Measurements from ENCODE around the gene SMARCB1.

The SMARCB1 gene

GRCh38 chr22:23796461-23796860 lies 9.7 kb downstream of the SMARCB1 start:
- no peak overlapping the region for H3K9ac ChIP-seq (ENCODE audit: low read length)
- peaks cover 8% of the 10 kb centered on the region for H3K4me1 ChIP-seq (ENCODE audit: insufficient read depth, low read length)
- peaks cover 49% of the 10 kb centered on the region for H3K36me3 ChIP-seq (ENCODE audit: insufficient read depth, low read length)
- H3K27ac ChIP-seq (ENCODE audit: low read depth, low read length), result no peak overlapping the region
- no peak overlapping the region for H3K4me3 ChIP-seq (ENCODE audit: low read depth in 1 of 2, low read length in 2 of 2)
- no peaks in the 10 kb centered on the region for H3K27me3 ChIP-seq (ENCODE audit: control insufficient read depth in 1 of 2, insufficient read depth in 2 of 2, low read length in 2 of 2)
- H3K9me3 ChIP-seq (ENCODE audit: low read length), result no peaks in the 10 kb centered on the region

- no peak overlapping the region for H3K27ac ChIP-seq (ENCODE audit: low read depth, low read length)
- peaks cover 63% of the 10 kb centered on the region for H3K36me3 ChIP-seq (ENCODE audit: insufficient read depth, low read length)
- H3K4me3 ChIP-seq (ENCODE audit: low read depth in 1 of 2, low read length in 2 of 2), result no peak overlapping the region
- H3K27me3 ChIP-seq (ENCODE audit: control insufficient read depth in 1 of 2, insufficient read depth in 2 of 2, low read length in 2 of 2), result no peaks in the 10 kb centered on the region
- no peaks in the 10 kb centered on the region for H3K9me3 ChIP-seq (ENCODE audit: low read length)
- H3K9ac ChIP-seq (ENCODE audit: low read length), result no peak overlapping the region
- no peaks in the 10 kb centered on the region for H3K4me1 ChIP-seq (ENCODE audit: insufficient read depth, low read length)
Observed at GRCh38 chr22:23800297-23801237, 13.8 kb downstream of the SMARCB1 start.

GRCh38 chr22:23801238-23801821 lies 14.6 kb downstream of the SMARCB1 start:
- Histone ChIP-seq H3K27me3 (ENCODE audit: control insufficient read depth in 1 of 2, insufficient read depth in 2 of 2, low read length in 2 of 2) (no peaks in the 10 kb centered on the region), H3K4me3 (ENCODE audit: low read depth in 1 of 2, low read length in 2 of 2) (no peak overlapping the region), H3K9ac (ENCODE audit: low read length) (no peak overlapping the region), H3K36me3 (ENCODE audit: insufficient read depth, low read length) (peaks cover 63% of the 10 kb centered on the region), H3K27ac (ENCODE audit: low read depth, low read length) (no peak overlapping the region), H3K9me3 (ENCODE audit: low read length) (no peaks in the 10 kb centered on the region), H3K4me1 (ENCODE audit: insufficient read depth, low read length) (no peaks in the 10 kb centered on the region)

GRCh38 chr22:23801886-23802377 lies 15.2 kb downstream of the SMARCB1 start:
- Histone ChIP-seq H3K9ac (ENCODE audit: low read length) (no peak overlapping the region), H3K9me3 (ENCODE audit: low read length) (no peaks in the 10 kb centered on the region), H3K36me3 (ENCODE audit: insufficient read depth, low read length) (peaks cover 65% of the 10 kb centered on the region), H3K27ac (ENCODE audit: low read depth, low read length) (no peak overlapping the region), H3K4me1 (ENCODE audit: insufficient read depth, low read length) (no peaks in the 10 kb centered on the region), H3K27me3 (ENCODE audit: control insufficient read depth in 1 of 2, insufficient read depth in 2 of 2, low read length in 2 of 2) (no peaks in the 10 kb centered on the region), H3K4me3 (ENCODE audit: low read depth in 1 of 2, low read length in 2 of 2) (no peak overlapping the region)

- no peak overlapping the region for H3K4me3 ChIP-seq (ENCODE audit: low read depth in 1 of 2, low read length in 2 of 2)
- H3K27ac ChIP-seq (ENCODE audit: low read depth, low read length), result no peak overlapping the region
- peaks cover 68% of the 10 kb centered on the region for H3K36me3 ChIP-seq (ENCODE audit: insufficient read depth, low read length)
- H3K27me3 ChIP-seq (ENCODE audit: control insufficient read depth in 1 of 2, insufficient read depth in 2 of 2, low read length in 2 of 2), result no peaks in the 10 kb centered on the region
- H3K4me1 ChIP-seq (ENCODE audit: insufficient read depth, low read length), result no peaks in the 10 kb centered on the region
- no peaks in the 10 kb centered on the region for H3K9me3 ChIP-seq (ENCODE audit: low read length)
- H3K9ac ChIP-seq (ENCODE audit: low read length), result no peak overlapping the region
Observed at GRCh38 chr22:23803001-23803819, 16.4 kb downstream of the SMARCB1 start.

GRCh38 chr22:23804781-23805291 lies 18.1 kb downstream of the SMARCB1 start:
- Histone ChIP-seq H3K27me3 (ENCODE audit: control insufficient read depth in 1 of 2, insufficient read depth in 2 of 2, low read length in 2 of 2) (no peaks in the 10 kb centered on the region), H3K4me1 (ENCODE audit: insufficient read depth, low read length) (no peaks in the 10 kb centered on the region), H3K36me3 (ENCODE audit: insufficient read depth, low read length) (peaks cover 68% of the 10 kb centered on the region), H3K27ac (ENCODE audit: low read depth, low read length) (no peak overlapping the region), H3K9me3 (ENCODE audit: low read length) (no peaks in the 10 kb centered on the region), H3K9ac (ENCODE audit: low read length) (no peak overlapping the region), H3K4me3 (ENCODE audit: low read depth in 1 of 2, low read length in 2 of 2) (no peak overlapping the region)

GRCh38 chr22:23806837-23807236 lies 20.1 kb downstream of the SMARCB1 start:
- Histone ChIP-seq H3K4me1 (ENCODE audit: insufficient read depth, low read length) (no peaks in the 10 kb centered on the region), H3K9me3 (ENCODE audit: low read length) (no peaks in the 10 kb centered on the region), H3K27ac (ENCODE audit: low read depth, low read length) (no peak overlapping the region), H3K36me3 (ENCODE audit: insufficient read depth, low read length) (peaks cover 60% of the 10 kb centered on the region), H3K9ac (ENCODE audit: low read length) (no peak overlapping the region), H3K27me3 (ENCODE audit: control insufficient read depth in 1 of 2, insufficient read depth in 2 of 2, low read length in 2 of 2) (no peaks in the 10 kb centered on the region), H3K4me3 (ENCODE audit: low read depth in 1 of 2, low read length in 2 of 2) (no peak overlapping the region)

GRCh38 chr22:23812378-23812777 lies 25.6 kb downstream of the SMARCB1 start:
- Histone ChIP-seq H3K27ac (ENCODE audit: low read depth, low read length) (no peak overlapping the region), H3K36me3 (ENCODE audit: insufficient read depth, low read length) (peaks cover 25% of the 10 kb centered on the region), H3K4me1 (ENCODE audit: insufficient read depth, low read length) (no peaks in the 10 kb centered on the region), H3K27me3 (ENCODE audit: control insufficient read depth in 1 of 2, insufficient read depth in 2 of 2, low read length in 2 of 2) (no peaks in the 10 kb centered on the region), H3K4me3 (ENCODE audit: low read depth in 1 of 2, low read length in 2 of 2) (no peak overlapping the region), H3K9ac (ENCODE audit: low read length) (no peak overlapping the region), H3K9me3 (ENCODE audit: low read length) (no peaks in the 10 kb centered on the region)

GRCh38 chr22:23815541-23816155 lies 28.9 kb downstream of the SMARCB1 start:
- H3K9me3 ChIP-seq (ENCODE audit: low read length), result no peaks in the 10 kb centered on the region
- H3K27me3 ChIP-seq (ENCODE audit: control insufficient read depth in 1 of 2, insufficient read depth in 2 of 2, low read length in 2 of 2), result no peaks in the 10 kb centered on the region
- no peak overlapping the region for H3K9ac ChIP-seq (ENCODE audit: low read length)
- no peaks in the 10 kb centered on the region for H3K4me1 ChIP-seq (ENCODE audit: insufficient read depth, low read length)
- no peak overlapping the region for H3K4me3 ChIP-seq (ENCODE audit: low read depth in 1 of 2, low read length in 2 of 2)
- peaks cover 50% of the 10 kb centered on the region for H3K36me3 ChIP-seq (ENCODE audit: insufficient read depth, low read length)
- H3K27ac ChIP-seq (ENCODE audit: low read depth, low read length), result no peak overlapping the region

GRCh38 chr22:23816156-23816976 lies 29.6 kb downstream of the SMARCB1 start:
- Histone ChIP-seq H3K9ac (ENCODE audit: low read length) (no peak overlapping the region), H3K9me3 (ENCODE audit: low read length) (no peaks in the 10 kb centered on the region), H3K27ac (ENCODE audit: low read depth, low read length) (no peak overlapping the region), H3K4me3 (ENCODE audit: low read depth in 1 of 2, low read length in 2 of 2) (no peak overlapping the region), H3K4me1 (ENCODE audit: insufficient read depth, low read length) (no peaks in the 10 kb centered on the region), H3K36me3 (ENCODE audit: insufficient read depth, low read length) (peaks cover 51% of the 10 kb centered on the region), H3K27me3 (ENCODE audit: control insufficient read depth in 1 of 2, insufficient read depth in 2 of 2, low read length in 2 of 2) (no peaks in the 10 kb centered on the region)

Data from muscle layer of colon (tissue), 2 donors.